Thoracic aorta (tissue), 2 donors: ENCODE results near the gene FBLN2. TPM values are rescaled to one million over a fixed set of nuclear protein-coding genes. Genes with fewer than 3 reads are reported as not detected.
"Not testable (repeated sequence)": the region's sequence is repeated elsewhere in the genome, so short reads cannot be mapped to it uniquely, and the experiment has no call there.

ENCODE experiments used
- ATAC-seq: fragments of 150-250 bp; one replicate; pipeline ENCODE4 v1.8.0; 2017; ENCODE audit warnings: low read depth; ENCODE audit not compliant: insufficient number of reproducible peaks, low FRiP score
- DNase-seq: peaks from one replicate; pipeline ENCODE4 v3.0.0-alpha.2; 2020; ENCODE audit warnings: low spot score
- H3K27ac ChIP-seq, 2 donors: fragments of 200-600 bp; sonication (generic); 1 replicate in 1 of 2; 2 replicates in 1 of 2; pipeline ENCODE4 v1.5.1; 2016; ENCODE audit warnings: mild to moderate bottlenecking in 2 of 2, moderate library complexity in 2 of 2
- H3K27me3 ChIP-seq: fragments of 200-600 bp; sonication (generic); replicated peaks from 2 replicates; pipeline ENCODE4 v1.6.0; 2016; ENCODE audit warnings: mild to moderate bottlenecking; ENCODE audit not compliant: insufficient read depth
- H3K36me3 ChIP-seq: fragments of 200-600 bp; sonication (generic); one replicate; pipeline ENCODE4 v1.5.1; 2016
- H3K4me1 ChIP-seq, 2 donors: fragments of 200-600 bp; sonication (generic); 1 replicate in 1 of 2; 2 replicates in 1 of 2; pipeline versions ENCODE4 v1.5.1 to v1.6.0; 2016; ENCODE audit warnings: low read depth in 2 of 2, mild to moderate bottlenecking in 1 of 2; ENCODE audit not compliant: control insufficient read depth in 1 of 2
- H3K4me3 ChIP-seq: fragments of 200-600 bp; sonication (generic); 2 replicates; pipeline ENCODE4 v1.5.1; 2016; ENCODE audit warnings: mild to moderate bottlenecking
- H3K9me3 ChIP-seq: fragments of 200-600 bp; sonication (generic); 2 replicates; pipeline ENCODE4 v1.5.1; 2016
- total RNA-seq, 2 donors: library from RNA; depleted of rRNA; stranded (reverse); fragments of >200 nt; gene quantifications; one replicate each; pipeline versions ENCODE4 v1.1.0 to v1.2.3, GENCODE V29; 2016
- TF ChIP-seq, protein P1 (sequence below): fragments of 200-600 bp; sonication (generic); IDR thresholded peaks from one replicate; pipeline ENCODE4 v1.5.1; 2019; ENCODE audit warnings: antibody characterized with exemption

The FBLN2 gene
- total RNA-seq = 100 to 1,000 TPM; 233 to 328 TPM

GRCh38 chr3:13548696-13549622 is at the start of gene FBLN2:
FBLN2 (plus strand) TSS chr3:13549125; CDS start chr3:13570356, 21,231 bp downstream.
- no peaks in the 10 kb centered on the region for H3K9me3 ChIP-seq
- peak within 1 kb of the TSS in 1 of 2 donors; percentile 61 for H3K27ac ChIP-seq
- TF ChIP-seq, protein P1, sequence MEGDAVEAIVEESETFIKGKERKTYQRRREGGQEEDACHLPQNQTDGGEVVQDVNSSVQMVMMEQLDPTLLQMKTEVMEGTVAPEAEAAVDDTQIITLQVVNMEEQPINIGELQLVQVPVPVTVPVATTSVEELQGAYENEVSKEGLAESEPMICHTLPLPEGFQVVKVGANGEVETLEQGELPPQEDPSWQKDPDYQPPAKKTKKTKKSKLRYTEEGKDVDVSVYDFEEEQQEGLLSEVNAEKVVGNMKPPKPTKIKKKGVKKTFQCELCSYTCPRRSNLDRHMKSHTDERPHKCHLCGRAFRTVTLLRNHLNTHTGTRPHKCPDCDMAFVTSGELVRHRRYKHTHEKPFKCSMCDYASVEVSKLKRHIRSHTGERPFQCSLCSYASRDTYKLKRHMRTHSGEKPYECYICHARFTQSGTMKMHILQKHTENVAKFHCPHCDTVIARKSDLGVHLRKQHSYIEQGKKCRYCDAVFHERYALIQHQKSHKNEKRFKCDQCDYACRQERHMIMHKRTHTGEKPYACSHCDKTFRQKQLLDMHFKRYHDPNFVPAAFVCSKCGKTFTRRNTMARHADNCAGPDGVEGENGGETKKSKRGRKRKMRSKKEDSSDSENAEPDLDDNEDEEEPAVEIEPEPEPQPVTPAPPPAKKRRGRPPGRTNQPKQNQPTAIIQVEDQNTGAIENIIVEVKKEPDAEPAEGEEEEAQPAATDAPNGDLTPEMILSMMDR = no peak
- ATAC-seq (no peak), DNase-seq (no peak)
- no peaks in the 10 kb centered on the region for H3K36me3 ChIP-seq
- H3K27me3 ChIP-seq = peaks cover 8% of the 10 kb centered on the region
- peaks cover 7 to 28% of the 10 kb centered on the region in 2 donors for H3K4me1 ChIP-seq
- peak within 1 kb of the TSS; percentile 64 for H3K4me3 ChIP-seq

DNA sequence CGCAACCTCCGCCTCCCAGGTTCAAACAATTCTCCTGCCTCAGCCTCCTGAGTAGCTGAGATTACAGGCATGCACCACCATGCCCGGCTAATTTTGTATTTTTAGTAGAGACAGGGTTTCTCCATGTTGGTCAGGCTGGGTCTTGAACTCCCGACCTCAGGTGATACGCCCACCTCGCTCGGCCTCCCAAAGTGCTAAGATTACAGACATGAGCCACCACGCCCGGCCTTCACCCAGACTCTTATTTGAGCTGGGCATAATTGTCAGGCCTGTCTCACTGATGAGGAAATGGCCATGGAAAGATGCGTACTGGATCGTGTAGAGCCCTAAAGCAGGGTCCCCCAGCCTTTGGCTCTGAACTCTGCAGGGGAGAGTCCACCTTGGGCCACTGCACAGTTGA is 49.7 kb upstream of the FBLN2 start:
- peaks cover 5 to 12% of the 10 kb centered on the region in 2 donors for H3K4me1 ChIP-seq
- H3K27me3 ChIP-seq, H3K27ac ChIP-seq, DNase-seq, ATAC-seq, H3K36me3 ChIP-seq, H3K9me3 ChIP-seq, H3K4me3 ChIP-seq: not testable (repeated sequence)

DNA sequence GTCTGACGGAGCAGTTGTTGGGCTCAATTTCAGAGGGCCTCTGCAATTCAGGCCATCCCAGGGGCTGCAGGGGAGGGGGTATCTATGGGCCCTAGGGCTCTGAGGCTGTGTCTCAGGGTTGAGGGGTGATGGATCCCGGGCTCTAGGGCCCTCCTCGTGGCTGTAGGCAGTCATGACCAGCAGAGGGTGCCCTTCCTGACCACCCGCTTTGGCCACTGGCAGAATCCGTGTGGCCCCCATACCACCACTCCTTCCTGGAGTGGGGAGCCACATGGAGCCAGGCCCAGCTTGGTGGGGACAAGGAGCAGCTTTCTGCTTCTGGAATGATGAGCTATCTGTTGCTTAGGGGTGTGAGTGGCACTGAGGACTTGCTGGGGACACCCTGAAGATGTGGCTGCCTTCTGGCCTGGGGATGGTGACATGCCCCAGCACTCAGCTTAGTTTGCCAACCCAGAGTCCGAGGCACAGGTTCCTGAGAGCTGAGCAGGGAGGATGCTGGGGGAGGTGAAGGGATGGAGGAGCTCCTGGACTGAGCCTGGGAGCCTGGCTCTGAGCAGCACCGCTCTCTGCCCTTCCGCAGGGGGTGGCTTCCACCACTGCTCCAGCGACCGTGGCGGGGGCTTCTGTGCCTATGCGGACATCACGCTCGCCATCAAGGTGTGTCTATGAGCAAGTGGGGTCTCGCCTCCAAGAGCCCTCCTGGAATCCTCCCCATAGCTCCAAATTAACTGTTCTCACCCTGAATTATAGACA is 48.6 kb upstream of the FBLN2 start:
- H3K4me3 ChIP-seq = no peak overlapping the region
- peaks cover 12% of the 10 kb centered on the region for H3K36me3 ChIP-seq
- H3K27me3 ChIP-seq = no peaks in the 10 kb centered on the region
- H3K4me1 ChIP-seq = peaks cover 5 to 12% of the 10 kb centered on the region in 2 donors
- TF ChIP-seq, protein P1 = peak; percentile 27
- ATAC-seq (no peak), DNase-seq (no peak)
- no peaks in the 10 kb centered on the region for H3K9me3 ChIP-seq
- no peak overlapping the region for H3K27ac ChIP-seq

GRCh38 chr3:13501056-13501455 is 47.9 kb upstream of the FBLN2 start:
- peaks cover 5 to 10% of the 10 kb centered on the region in 2 donors for H3K4me1 ChIP-seq
- ATAC-seq (no peak), DNase-seq (no peak)
- no peak overlapping the region for H3K27ac ChIP-seq
- TF ChIP-seq, protein P1 = no peak
- H3K9me3 ChIP-seq = no peaks in the 10 kb centered on the region
- peaks cover 12% of the 10 kb centered on the region for H3K36me3 ChIP-seq
- H3K4me3 ChIP-seq = no peak overlapping the region
- H3K27me3 ChIP-seq = no peaks in the 10 kb centered on the region

DNA sequence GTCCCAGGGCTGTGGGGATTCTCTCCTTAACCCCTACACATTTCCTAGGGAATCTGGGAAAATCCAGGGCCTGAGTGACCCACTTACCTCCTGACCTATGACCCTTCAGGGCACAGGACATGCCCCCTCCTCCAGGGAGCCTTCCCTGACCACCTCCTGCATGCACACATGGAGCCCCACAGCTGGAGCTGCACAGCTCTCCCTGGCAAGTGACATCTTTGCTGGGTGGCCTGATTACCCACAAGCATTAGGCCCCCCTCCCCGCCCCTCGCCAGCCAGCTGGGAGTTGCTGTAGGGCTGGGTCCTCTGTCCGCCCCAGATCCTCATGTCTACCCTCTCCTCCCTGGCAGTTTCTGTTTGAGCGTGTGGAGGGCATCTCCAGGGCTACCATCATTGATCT is 47.4 kb upstream of the FBLN2 start:
- H3K36me3 ChIP-seq = peaks cover 12% of the 10 kb centered on the region

More for the DNA sequence above, 47.4 kb upstream of the FBLN2 start:
- DNase-seq = no peak
- TF ChIP-seq, protein P1 = no peak
- H3K4me3 ChIP-seq = no peak overlapping the region
- H3K4me1 ChIP-seq = peaks cover 3 to 6% of the 10 kb centered on the region in 2 donors
- no peak overlapping the region for H3K27ac ChIP-seq
- no peak for ATAC-seq
- H3K9me3 ChIP-seq = no peaks in the 10 kb centered on the region
- H3K27me3 ChIP-seq = no peaks in the 10 kb centered on the region
